B cell (primary cell): ENCODE data around the gene MCF2L.

Experiments used
- CTCF ChIP-seq: fragments of 200-600 bp; IDR thresholded peaks from one replicate; pipeline ENCODE4 v1.8.0; 2022; ENCODE audit warnings: antibody characterized with exemption, mild to moderate bottlenecking
- EZH2 ChIP-seq: IDR thresholded peaks from 2 replicates; pipeline ENCODE4 v1.6.1; 2012; ENCODE audit warnings: borderline replicate concordance, low read depth, mild to moderate bottlenecking, moderate library complexity, low read length; ENCODE audit not compliant: insufficient read depth, poor library complexity, severe bottlenecking

GRCh38 chr13:113097651-113098050, 128.6 kb downstream of the MCF2L start:
- TF ChIP-seq CTCF: no peak
- no peak for TF ChIP-seq EZH2
